Activated naive CD4-positive, alpha-beta T cell treated with anti-CD3 and anti-CD28 coated beads, Interleukin-2, amount 10 ng/mL, durations not matched to agents 7 days and 5 days (primary cell): Measurements from ENCODE around the gene PFKFB2.
A peak's percentile ranks its signal among the peaks of the same experiment; 100 is the strongest.

Experiments used
- CTCF ChIA-PET: fragments of 350-600 bp; sonication (Branson Sonifier 250); formaldehyde crosslinking; loops from one replicate; lab custom pipeline; 2021; ENCODE audit warnings: antibody characterized with exemption; lab: Charles Lee
- DNase-seq: peaks from one replicate; pipeline ENCODE4 v3.0.0-alpha.2; 2020
- H3K27ac Mint-ChIP-seq: one replicate; pipeline ENCODE4 v1.8.0; 2021; ENCODE audit warnings: mild to moderate bottlenecking, moderate library complexity, mixed read lengths
- H3K27me3 Mint-ChIP-seq: one replicate; pipeline ENCODE4 v1.8.0; 2021; ENCODE audit warnings: mild to moderate bottlenecking, mixed read lengths
- H3K36me3 Mint-ChIP-seq: one replicate; pipeline ENCODE4 v1.8.0; 2021; ENCODE audit warnings: mixed read lengths
- H3K4me1 Mint-ChIP-seq: one replicate; pipeline ENCODE4 v1.8.0; 2021; ENCODE audit warnings: mixed read lengths
- H3K4me3 Mint-ChIP-seq: one replicate; pipeline ENCODE4 v1.8.0; 2021; ENCODE audit warnings: mild to moderate bottlenecking, moderate library complexity, mixed read lengths
- H3K9me3 Mint-ChIP-seq: one replicate; pipeline ENCODE4 v1.8.0; 2021; ENCODE audit warnings: mixed read lengths

Gene PFKFB2

DNA sequence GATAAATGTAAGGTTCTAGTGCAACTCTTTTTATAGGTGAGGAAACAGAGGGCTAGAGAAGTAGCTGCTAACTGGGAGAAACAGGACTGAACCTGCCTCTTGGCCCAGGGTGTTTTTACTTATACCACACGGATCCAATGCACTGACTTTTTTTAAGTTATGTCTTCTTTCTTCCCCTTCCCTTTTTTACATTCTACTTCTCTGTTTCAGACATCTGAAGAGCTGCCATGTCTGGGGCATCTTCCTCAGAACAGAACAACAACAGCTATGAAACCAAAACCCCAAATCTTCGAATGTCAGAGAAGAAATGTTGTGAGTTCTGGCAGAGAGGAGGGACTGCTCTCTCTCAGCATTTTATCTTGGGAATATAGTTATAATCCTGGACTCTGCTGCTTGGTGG, 1.4 kb downstream of the PFKFB2 start:
- H3K4me3 Mint-ChIP-seq: peak overlapping the region; percentile 62
- DNase-seq: no peak
- peaks cover 46% of the 10 kb centered on the region for H3K4me1 Mint-ChIP-seq
- H3K9me3 Mint-ChIP-seq: peaks cover 3% of the 10 kb centered on the region
- CTCF ChIA-PET: no interaction called here
- no peak overlapping the region for H3K27ac Mint-ChIP-seq
- H3K27me3 Mint-ChIP-seq: peaks cover 25% of the 10 kb centered on the region
- H3K36me3 Mint-ChIP-seq: peaks cover 16% of the 10 kb centered on the region

- Mint-ChIP-seq H3K9me3 (peaks cover 3% of the 10 kb centered on the region), H3K4me3 (no peak overlapping the region), H3K36me3 (peaks cover 9% of the 10 kb centered on the region), H3K4me1 (peaks cover 41% of the 10 kb centered on the region), H3K27ac (no peak overlapping the region), H3K27me3 (peaks cover 25% of the 10 kb centered on the region)
- CTCF ChIA-PET: interaction anchor here (1.0 kb wide), 1 partner anchor 23 kb away, joined by 3 read pairs; no protein-coding TSS in a partner anchor
- DNase-seq: no peak
Measured at GRCh38 chr1:207055386-207056001, 2.4 kb downstream of the PFKFB2 start.

GRCh38 chr1:207056673-207057072, 3.6 kb downstream of the PFKFB2 start:
- Mint-ChIP-seq H3K4me1 (peaks cover 32% of the 10 kb centered on the region), H3K9me3 (no peaks in the 10 kb centered on the region), H3K36me3 (peaks cover 7% of the 10 kb centered on the region), H3K4me3 (no peak overlapping the region), H3K27me3 (peaks cover 25% of the 10 kb centered on the region), H3K27ac (no peak overlapping the region)
- DNase-seq: no peak
- CTCF ChIA-PET: interaction anchor here (0.6 kb wide), 1 partner anchor 259 kb away, joined by 3 read pairs; no protein-coding TSS in a partner anchor

DNA sequence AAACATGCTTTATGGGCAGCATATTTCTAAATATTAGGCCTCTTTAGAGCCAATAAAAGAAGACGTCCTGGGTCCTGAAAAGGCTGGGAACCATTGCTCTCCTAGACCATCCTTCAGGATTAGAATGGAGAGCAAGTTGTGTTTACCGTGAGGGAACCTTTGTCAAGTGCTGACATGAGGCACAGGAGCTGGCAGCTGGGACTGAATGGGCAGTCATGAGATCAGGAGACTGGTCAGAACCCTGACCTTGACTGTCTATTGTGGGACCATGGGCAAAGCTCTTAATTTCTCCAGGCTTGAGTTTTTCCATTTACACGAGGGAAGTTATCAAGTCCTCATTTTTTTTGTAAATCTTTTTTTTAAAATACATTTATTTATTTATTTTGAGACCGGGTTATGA, 5.2 kb downstream of the PFKFB2 start:
- Mint-ChIP-seq H3K27me3 (peaks cover 20% of the 10 kb centered on the region), H3K9me3 (no peaks in the 10 kb centered on the region), H3K27ac (no peak overlapping the region), H3K36me3 (no peaks in the 10 kb centered on the region), H3K4me1 (peaks cover 16% of the 10 kb centered on the region), H3K4me3 (no peak overlapping the region)
- CTCF ChIA-PET: no interaction called here
- DNase-seq: no peak

DNA sequence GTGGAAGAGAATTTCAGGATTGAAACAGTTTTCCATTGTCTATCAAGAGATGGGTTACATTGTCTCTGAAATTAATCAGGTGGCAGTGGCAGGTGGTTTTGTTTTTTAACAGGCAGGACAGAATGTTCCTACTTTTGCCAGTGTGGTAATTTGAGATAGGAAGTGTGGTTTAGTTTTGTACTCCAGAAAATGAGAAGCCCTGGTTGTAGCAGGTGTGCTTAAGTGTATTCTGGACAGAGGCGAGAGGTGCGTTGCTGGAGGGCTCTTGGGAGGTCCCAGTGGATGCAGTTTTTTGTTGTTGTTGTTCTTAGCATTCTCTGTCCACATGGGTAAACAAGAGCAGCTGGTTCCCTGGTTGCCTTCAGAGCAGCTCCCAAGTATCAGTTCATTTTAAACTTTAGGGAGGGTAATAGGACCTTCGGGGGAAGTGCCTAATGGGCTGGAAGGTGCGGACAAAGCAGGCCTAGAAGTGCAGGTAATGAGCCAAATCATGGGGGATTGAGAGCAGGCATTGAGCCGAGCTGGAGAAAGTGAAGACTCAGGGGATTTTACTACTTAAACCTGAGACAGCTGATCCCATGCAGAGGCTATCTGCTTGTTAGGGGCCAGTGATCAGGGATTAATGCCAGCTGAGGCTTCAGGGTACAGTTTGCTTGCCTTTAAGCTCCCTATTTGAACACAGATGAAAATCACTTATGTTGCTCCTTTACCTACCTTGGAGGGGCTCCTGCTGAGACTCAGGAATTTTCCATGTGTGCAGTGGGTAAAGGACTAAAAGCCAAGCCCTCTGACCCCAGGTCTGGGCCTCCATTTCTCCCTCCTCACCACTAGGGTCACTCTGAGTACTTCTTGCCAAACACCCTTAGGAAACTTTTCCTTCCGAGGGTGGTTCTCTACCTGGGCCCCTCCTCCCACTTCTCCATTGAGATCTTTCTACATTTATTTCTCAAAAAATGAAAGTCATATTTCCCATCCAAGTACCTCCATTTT, 6.1 kb downstream of the PFKFB2 start:
- Mint-ChIP-seq H3K27me3 (peaks cover 12% of the 10 kb centered on the region), H3K9me3 (no peaks in the 10 kb centered on the region), H3K36me3 (no peaks in the 10 kb centered on the region), H3K27ac (no peak overlapping the region), H3K4me1 (peaks cover 11% of the 10 kb centered on the region), H3K4me3 (no peak overlapping the region)
- CTCF ChIA-PET: interaction anchor here (1.6 kb wide), 2 partner anchors 9 to 440 kb away, joined by 5 to 6 read pairs; no protein-coding TSS in a partner anchor
- no peak for DNase-seq

GRCh38 chr1:207059881-207060280, 6.8 kb downstream of the PFKFB2 start:
- Mint-ChIP-seq H3K27ac (no peak overlapping the region), H3K9me3 (no peaks in the 10 kb centered on the region)
- CTCF ChIA-PET: interaction anchor here (0.9 to 1.6 kb wide), 6 partner anchors 10 to 440 kb away, joined by 3 to 6 read pairs (median 4); no protein-coding TSS in a partner anchor

DNA sequence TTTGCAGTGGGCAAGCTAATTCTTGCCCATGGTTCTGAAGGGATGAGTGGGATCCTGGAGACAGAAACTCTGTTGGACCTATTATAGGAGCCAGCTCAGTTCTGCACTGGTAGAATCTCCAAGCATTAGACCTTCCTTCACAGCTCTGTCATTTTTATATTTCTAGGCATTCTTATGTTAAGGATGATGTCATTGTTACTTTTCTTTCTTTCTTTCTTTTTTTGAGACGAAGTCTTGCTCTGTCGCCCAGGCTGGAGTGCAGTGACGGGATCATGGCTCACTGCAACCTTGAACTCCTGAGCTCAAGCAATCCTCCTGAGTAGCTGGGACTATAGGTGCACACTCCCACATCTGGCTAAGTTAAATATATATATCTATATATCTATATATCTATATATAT, 7.5 kb downstream of the PFKFB2 start:
- no peak overlapping the region for H3K4me3 Mint-ChIP-seq
- H3K4me1 Mint-ChIP-seq: no peaks in the 10 kb centered on the region
- H3K27me3 Mint-ChIP-seq: peaks cover 7% of the 10 kb centered on the region
- no peaks in the 10 kb centered on the region for H3K9me3 Mint-ChIP-seq
- CTCF ChIA-PET: interaction anchor here (0.9 to 1.6 kb wide), 6 partner anchors 10 to 439 kb away, joined by 3 to 6 read pairs (median 4); no protein-coding TSS in a partner anchor
- no peak overlapping the region for H3K27ac Mint-ChIP-seq
- no peak for DNase-seq
- H3K36me3 Mint-ChIP-seq: no peaks in the 10 kb centered on the region

More at GRCh38 chr1:207059881-207060280, 6.8 kb downstream of the PFKFB2 start:
- DNase-seq: no peak
- no peak overlapping the region for H3K4me3 Mint-ChIP-seq
- peaks cover 4% of the 10 kb centered on the region for H3K4me1 Mint-ChIP-seq
- peaks cover 8% of the 10 kb centered on the region for H3K27me3 Mint-ChIP-seq
- H3K36me3 Mint-ChIP-seq: no peaks in the 10 kb centered on the region

DNA sequence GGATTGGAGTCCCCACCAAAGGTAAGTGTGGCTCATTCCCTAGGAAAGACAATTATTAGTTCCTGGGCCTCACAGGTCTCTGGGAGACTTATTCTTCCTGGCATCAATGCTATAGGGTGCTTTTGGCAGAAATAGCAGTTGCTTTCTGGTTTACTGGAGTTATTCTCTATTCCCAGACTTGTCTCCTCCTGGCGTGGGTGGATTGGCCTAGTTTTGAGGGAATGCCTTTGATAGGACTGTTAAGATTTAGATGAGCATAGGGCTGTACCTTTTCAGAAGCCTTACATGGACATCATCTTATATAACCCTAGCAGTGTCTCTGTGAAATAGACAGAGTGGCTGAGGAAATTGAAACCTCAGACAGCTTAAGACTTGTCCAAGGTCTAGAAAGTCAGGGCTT, 9.0 kb downstream of the PFKFB2 start:
- CTCF ChIA-PET: interaction anchor here (1.0 kb wide), 1 partner anchor 12 kb away, joined by 3 read pairs; no protein-coding TSS in a partner anchor

DNA sequence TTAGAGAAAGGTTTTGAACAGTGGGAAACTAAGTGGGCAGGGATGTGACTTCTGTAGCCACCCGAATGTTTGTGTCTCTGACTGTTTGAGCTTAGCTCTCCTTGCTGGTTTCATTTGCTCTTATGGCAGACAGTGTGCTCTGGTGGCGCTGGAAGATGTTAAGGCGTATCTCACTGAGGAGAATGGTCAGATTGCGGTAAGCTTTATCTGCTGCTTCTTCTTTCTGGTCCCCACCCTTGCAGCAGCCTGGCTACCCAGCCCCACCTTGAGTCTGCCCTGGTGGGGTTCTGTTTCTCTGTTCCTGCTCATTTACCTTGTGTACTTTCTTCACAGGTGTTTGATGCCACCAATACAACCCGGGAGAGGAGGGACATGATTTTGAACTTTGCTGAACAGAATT, 9.9 kb downstream of the PFKFB2 start:
- Mint-ChIP-seq H3K4me3 (no peak overlapping the region), H3K27ac (no peak overlapping the region), H3K36me3 (no peaks in the 10 kb centered on the region), H3K4me1 (peaks cover 2% of the 10 kb centered on the region), H3K27me3 (no peaks in the 10 kb centered on the region), H3K9me3 (no peaks in the 10 kb centered on the region)
- no peak for DNase-seq
- CTCF ChIA-PET: interaction anchor here (1.0 kb wide), 1 partner anchor 13 kb away, joined by 3 read pairs; no protein-coding TSS in a partner anchor

More for the DNA sequence above, 9.0 kb downstream of the PFKFB2 start:
- Mint-ChIP-seq H3K4me1 (no peaks in the 10 kb centered on the region), H3K9me3 (no peaks in the 10 kb centered on the region), H3K27me3 (no peaks in the 10 kb centered on the region), H3K27ac (no peak overlapping the region), H3K4me3 (no peak overlapping the region), H3K36me3 (no peaks in the 10 kb centered on the region)
- no peak for DNase-seq

DNA sequence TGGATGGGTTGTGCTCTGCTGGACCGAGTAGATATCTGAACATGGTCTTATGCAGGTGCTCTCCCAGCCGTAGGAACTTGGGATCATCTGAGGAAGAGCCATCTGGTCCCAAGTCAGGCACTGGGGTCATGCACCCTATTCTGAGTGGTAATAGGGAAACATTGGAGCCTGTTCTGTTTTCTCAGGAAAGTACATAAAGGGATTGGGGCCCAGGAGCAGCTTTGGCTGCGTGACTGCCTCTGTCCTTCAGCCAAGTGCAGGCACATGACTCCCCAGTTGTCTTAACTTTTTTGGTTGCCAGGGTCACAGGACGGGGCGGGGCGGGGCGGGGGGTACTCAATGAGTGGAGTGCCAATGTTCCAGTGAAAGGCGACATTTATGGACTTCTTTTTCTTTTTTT, 11.5 kb downstream of the PFKFB2 start:
- Mint-ChIP-seq H3K4me3 (no peak overlapping the region), H3K9me3 (no peaks in the 10 kb centered on the region), H3K4me1 (peaks cover 12% of the 10 kb centered on the region), H3K36me3 (peaks cover 3% of the 10 kb centered on the region), H3K27me3 (no peaks in the 10 kb centered on the region), H3K27ac (no peak overlapping the region)
- no peak for DNase-seq
- CTCF ChIA-PET: interaction anchor here (0.7 kb wide), 1 partner anchor 59 kb away, joined by 6 read pairs; no protein-coding TSS in a partner anchor

DNA sequence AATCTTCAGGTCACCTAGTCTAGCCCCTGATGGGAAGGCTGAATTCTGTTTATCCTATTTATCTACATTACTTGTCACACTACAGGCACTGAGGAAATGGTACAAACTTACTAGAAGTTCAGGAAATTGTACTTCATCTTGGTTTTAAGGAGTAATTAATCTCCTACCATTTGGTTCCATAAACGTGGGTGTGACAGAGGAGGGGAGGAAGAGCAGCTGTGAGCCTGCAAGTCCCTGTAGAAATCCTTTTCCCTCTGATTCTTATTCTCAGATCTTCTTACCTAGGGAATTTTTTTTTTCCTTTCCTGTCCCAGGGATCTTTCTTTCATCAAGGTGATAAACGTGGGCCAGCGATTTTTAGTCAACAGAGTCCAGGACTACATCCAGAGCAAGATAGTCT, 14.1 kb downstream of the PFKFB2 start:
- Mint-ChIP-seq H3K27ac (no peak overlapping the region), H3K4me3 (no peak overlapping the region), H3K27me3 (no peaks in the 10 kb centered on the region), H3K9me3 (no peaks in the 10 kb centered on the region), H3K4me1 (peaks cover 39% of the 10 kb centered on the region), H3K36me3 (peaks cover 6% of the 10 kb centered on the region)
- CTCF ChIA-PET: no interaction called here
- no peak for DNase-seq

- CTCF ChIA-PET: interaction anchor here (4.5 kb wide), 1 partner anchor 17 kb away, joined by 17 read pairs; the partner anchor contains the start of gene YOD1
- Mint-ChIP-seq H3K36me3 (peaks cover 6% of the 10 kb centered on the region), H3K27ac (no peak overlapping the region)
Measured at GRCh38 chr1:207067665-207068064, 14.6 kb downstream of the PFKFB2 start.

DNA sequence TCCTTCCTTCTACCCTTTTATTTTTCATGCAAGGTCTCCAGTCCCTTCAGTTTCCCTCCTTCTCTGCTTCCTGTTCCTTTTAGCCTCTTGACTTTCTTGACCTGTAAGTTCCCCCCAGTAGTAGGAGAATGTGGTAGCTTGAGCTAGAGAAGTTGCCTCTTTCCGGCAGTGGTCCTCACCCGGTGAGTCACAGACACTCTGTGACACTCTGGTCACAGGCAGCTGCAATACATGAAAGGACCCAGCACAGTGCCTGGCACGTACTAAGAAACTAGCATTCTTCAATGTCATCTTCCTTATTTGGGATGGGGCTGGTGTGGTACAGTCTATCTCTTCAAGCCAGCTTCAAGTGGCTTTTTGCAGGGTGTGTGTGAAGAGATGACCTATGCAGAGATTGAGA, 16.0 kb downstream of the PFKFB2 start:
- peak overlapping the region; percentile 19 for H3K27ac Mint-ChIP-seq
- H3K4me3 Mint-ChIP-seq: no peak overlapping the region
- no peaks in the 10 kb centered on the region for H3K9me3 Mint-ChIP-seq
- CTCF ChIA-PET: interaction anchor here (1.5 to 4.5 kb wide), 2 partner anchors 15 to 19 kb away, joined by 7 to 17 read pairs; partner anchors contain the start of gene YOD1
- peaks cover 8% of the 10 kb centered on the region for H3K36me3 Mint-ChIP-seq
- peaks cover 6% of the 10 kb centered on the region for H3K27me3 Mint-ChIP-seq
- DNase-seq: no peak
- H3K4me1 Mint-ChIP-seq: peaks cover 46% of the 10 kb centered on the region

More at GRCh38 chr1:207067665-207068064, 14.6 kb downstream of the PFKFB2 start:
- Mint-ChIP-seq H3K4me1 (peaks cover 44% of the 10 kb centered on the region), H3K27me3 (peaks cover 2% of the 10 kb centered on the region), H3K9me3 (no peaks in the 10 kb centered on the region), H3K4me3 (no peak overlapping the region)
- DNase-seq: no peak
